PC-3 (cell line): Measurements from ENCODE around the gene IGFBP2. TPM values are rescaled to one million over a fixed set of nuclear protein-coding genes. Genes with fewer than 3 reads are reported as not detected.

Experiments
- ATAC-seq: fragments of 200-7000 bp; cut with Tn5 transposase; 2 replicates; pipeline ENCODE4 v1.9.1; 2020; ENCODE audit warnings: mild to moderate bottlenecking, moderate library complexity
- BruUV-seq: library from RNA; stranded (reverse); fragments of 400-500 nt; replicated peaks from 2 replicates; lab custom pipeline; 2021; lab: Mats Ljungman, UMichigan
- CTCF ChIA-PET: fragments of 300-600 bp; sonication (Branson Sonifier 250); formaldehyde crosslinking; loops from one replicate; lab custom pipeline; 2022; ENCODE audit warnings: antibody characterized with exemption; lab: Charles Lee
- POLR2A ChIA-PET: fragments of 300-600 bp; sonication (Branson Sonifier 250); formaldehyde crosslinking; loops from one replicate; lab custom pipeline; 2022; ENCODE audit warnings: antibody characterized with exemption; ENCODE audit not compliant: unreplicated experiment; lab: Charles Lee
- DNase-seq: peaks from one replicate; pipeline ENCODE4 v3.0.0-alpha.2; 2015
- H2AFZ ChIP-seq: fragments of 300-600 bp; sonication (generic); 2 replicates; pipeline ENCODE4 v1.6.0; 2016; ENCODE audit warnings: antibody characterized with exemption, low read length
- H3F3A ChIP-seq: fragments of 300-600 bp; sonication (generic); one replicate; pipeline ENCODE4 v1.6.0; 2017; ENCODE audit warnings: antibody characterized with exemption, low read length, control low read depth, mild to moderate bottlenecking; ENCODE audit not compliant: unreplicated experiment
- H3K27ac ChIP-seq: fragments of 300-600 bp; sonication (generic); 2 replicates; pipeline ENCODE4 v1.5.1; 2016; ENCODE audit warnings: mild to moderate bottlenecking, low read length
- H3K27me3 ChIP-seq: fragments of 300-600 bp; sonication (generic); 2 replicates; pipeline ENCODE4 v1.6.1; 2016; ENCODE audit warnings: low read length, mixed read lengths
- H3K36me3 ChIP-seq: fragments of 300-600 bp; sonication (generic); 2 replicates; pipeline ENCODE4 v1.6.1; 2016; ENCODE audit warnings: low read depth, mixed run types, low read length, mixed read lengths
- H3K4me1 ChIP-seq: fragments of 300-600 bp; sonication (generic); 2 replicates; pipeline ENCODE4 v1.5.1; 2016; ENCODE audit warnings: low read length; ENCODE audit not compliant: insufficient read depth
- H3K4me2 ChIP-seq: fragments of 300-600 bp; sonication (generic); 2 replicates; pipeline ENCODE4 v1.6.0; 2016; ENCODE audit warnings: low read length
- H3K4me3 ChIP-seq: fragments of 300-600 bp; sonication (generic); 2 replicates; pipeline ENCODE4 v1.5.1; 2016; ENCODE audit warnings: mild to moderate bottlenecking, low read length, mixed read lengths
- H3K79me2 ChIP-seq: fragments of 300-600 bp; sonication (generic); 2 replicates; pipeline ENCODE4 v1.6.1; 2017; ENCODE audit warnings: low read length, mixed read lengths
- H3K9ac ChIP-seq: fragments of 300-600 bp; sonication (generic); 2 replicates; pipeline ENCODE4 v1.6.0; 2016; ENCODE audit warnings: mild to moderate bottlenecking, low read length
- H3K9me2 ChIP-seq: fragments of 300-600 bp; sonication (generic); replicated peaks from 2 replicates; pipeline ENCODE4 v1.6.1; 2016; ENCODE audit warnings: mixed run types, low read length, mixed read lengths
- H3K9me3 ChIP-seq: fragments of 300-600 bp; sonication (generic); 2 replicates; pipeline ENCODE4 v1.6.1; 2016; ENCODE audit warnings: low read length, mixed read lengths
- H4K20me1 ChIP-seq: fragments of 300-600 bp; sonication (generic); 2 replicates; pipeline ENCODE4 v1.6.1; 2016; ENCODE audit warnings: low read length, mixed read lengths
- CTCF ChIP-seq: fragments of 300-600 bp; sonication (generic); conservative IDR thresholded peaks from 2 replicates; pipeline ENCODE4 v1.5.1; 2017; ENCODE audit warnings: antibody characterized with exemption, low read depth, mild to moderate bottlenecking, low read length
- EZH2 ChIP-seq: fragments of 300-600 bp; sonication (generic); IDR thresholded peaks from one replicate; pipeline ENCODE4 v1.6.1; 2017; ENCODE audit warnings: antibody characterized with exemption, mild to moderate bottlenecking, low read length; ENCODE audit not compliant: unreplicated experiment
- EZH2phosphoT487 ChIP-seq: fragments of 300-600 bp; sonication (generic); IDR thresholded peaks from 2 replicates; pipeline ENCODE4 v1.6.1; 2018; ENCODE audit warnings: mild to moderate bottlenecking, antibody characterized with exemption, low read length, borderline replicate concordance
- intact Hi-C: fragments of 100-400 bp; cut with micrococcal nuclease; formaldehyde crosslinking; loops from 2 replicates; pipeline ENCODE4 v1.9.0; 2023
- total RNA-seq: library from RNA; depleted of rRNA; stranded (reverse); fragments of >200 nt; gene quantifications from 2 replicates; pipeline ENCODE4 v1.2.3, GENCODE V29; 2014

Gene IGFBP2
- total RNA-seq, 1 experiment from 2014 or later: 174 TPM

DNA sequence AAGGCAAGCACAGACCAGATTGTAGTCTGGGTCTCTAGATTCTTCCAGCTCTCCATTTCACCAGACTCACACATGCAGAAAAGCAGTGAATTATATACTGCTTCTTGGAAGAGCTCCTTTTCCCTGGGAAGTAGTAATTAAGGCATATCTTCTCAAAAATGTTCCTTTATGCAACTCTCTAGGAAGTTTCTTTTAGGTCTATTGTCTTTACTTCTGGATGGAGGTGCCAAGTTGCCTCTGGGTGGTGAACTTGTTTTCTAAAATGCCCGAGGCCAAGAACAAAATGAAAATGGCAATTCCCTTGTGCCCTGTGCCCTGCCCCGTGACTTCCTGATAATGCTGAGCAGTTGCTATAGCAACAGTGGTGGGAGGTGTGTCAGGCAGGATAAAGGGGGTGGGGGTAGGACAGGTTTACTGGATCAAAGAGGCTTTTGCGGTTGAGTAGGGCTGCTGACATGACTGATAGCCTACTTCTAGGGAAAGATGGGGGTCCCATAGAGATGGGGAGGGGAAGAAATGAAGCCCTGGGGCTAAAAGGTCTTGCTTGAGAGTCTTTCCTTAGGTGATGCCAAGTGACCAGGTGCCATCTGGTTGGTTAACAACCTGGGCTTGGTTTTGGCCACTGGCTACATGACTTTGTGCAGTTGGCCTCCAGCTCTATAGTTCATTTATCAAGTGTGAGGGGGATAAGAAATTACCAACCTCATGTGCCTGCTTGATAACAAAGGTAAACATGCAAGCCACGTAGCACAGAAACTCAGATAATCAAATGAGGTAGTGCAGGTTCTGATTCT lies 11.8 kb downstream of the IGFBP2 start:
- intact Hi-C loops: no loop called here
- ATAC-seq: no peak
- Histone ChIP-seq H4K20me1 (no peaks in the 10 kb centered on the region), H3K9ac (no peak overlapping the region), H3K4me2 (no peak overlapping the region), H3K36me3 (no peaks in the 10 kb centered on the region; the same call in 1 of the 2 replicates), H3F3A (no peaks in the 10 kb centered on the region), H3K79me2 (no peaks in the 10 kb centered on the region), H3K4me3 (no peak overlapping the region), H3K27ac (no peak overlapping the region), H2AFZ (no peak overlapping the region), H3K9me2 (no peaks in the 10 kb centered on the region), H3K9me3 (no peaks in the 10 kb centered on the region), H3K4me1 (peaks cover 12% of the 10 kb centered on the region; the same call in 1 of the 2 replicates), H3K27me3 (no peaks in the 10 kb centered on the region)
- TF ChIP-seq EZH2 (no peak), CTCF (no peak), EZH2phosphoT487 (no peak)
- BruUV-seq: no TSS peak
- POLR2A ChIA-PET: no interaction called here
- DNase-seq: no peak
- CTCF ChIA-PET: no interaction called here

- DNase-seq (no peak), ATAC-seq (no peak)
- intact Hi-C loops: no loop called here
- H3K9ac ChIP-seq: no peak overlapping the region
- H2AFZ ChIP-seq: no peak overlapping the region
- TF ChIP-seq EZH2phosphoT487: no peak
- TF ChIP-seq CTCF: no peak
- TF ChIP-seq EZH2: no peak
- no TSS peak for BruUV-seq
- H3F3A ChIP-seq: no peaks in the 10 kb centered on the region
- no peaks in the 10 kb centered on the region; the same call in 1 of the 2 replicates for H3K36me3 ChIP-seq
- peaks cover 12% of the 10 kb centered on the region; the same call in 1 of the 2 replicates for H3K4me1 ChIP-seq
- ChIA-PET POLR2A (no interaction called here), CTCF (no interaction called here)
- no peaks in the 10 kb centered on the region for H3K9me3 ChIP-seq
- H4K20me1 ChIP-seq: no peaks in the 10 kb centered on the region
- no peak overlapping the region for H3K27ac ChIP-seq
- no peak overlapping the region for H3K4me3 ChIP-seq
- H3K4me2 ChIP-seq: no peak overlapping the region
- no peaks in the 10 kb centered on the region for H3K9me2 ChIP-seq
- H3K79me2 ChIP-seq: no peaks in the 10 kb centered on the region
- no peaks in the 10 kb centered on the region for H3K27me3 ChIP-seq
Measured at GRCh38 chr2:216645636-216645950, 12.4 kb downstream of the IGFBP2 start.

- TF ChIP-seq EZH2phosphoT487 (no peak), EZH2 (no peak), CTCF (no peak)
- H3K27me3 ChIP-seq: no peaks in the 10 kb centered on the region
- H4K20me1 ChIP-seq: no peaks in the 10 kb centered on the region
- CTCF ChIA-PET: no interaction called here
- no peak overlapping the region for H3K9ac ChIP-seq
- DNase-seq: no peak
- no peak overlapping the region for H2AFZ ChIP-seq
- POLR2A ChIA-PET: no interaction called here
- H3F3A ChIP-seq: no peaks in the 10 kb centered on the region
- no peaks in the 10 kb centered on the region for H3K9me3 ChIP-seq
- no peak overlapping the region for H3K27ac ChIP-seq
- no peaks in the 10 kb centered on the region; the same call in 1 of the 2 replicates for H3K36me3 ChIP-seq
- intact Hi-C loops: no loop called here
- no peaks in the 10 kb centered on the region for H3K9me2 ChIP-seq
- ATAC-seq: no peak
- no peak overlapping the region for H3K4me3 ChIP-seq
- H3K4me1 ChIP-seq: peaks cover 10% of the 10 kb centered on the region; the same call in 1 of the 2 replicates
- BruUV-seq: no TSS peak
- H3K4me2 ChIP-seq: no peak overlapping the region
- H3K79me2 ChIP-seq: no peaks in the 10 kb centered on the region
Measured at GRCh38 chr2:216646116-216646515, 12.9 kb downstream of the IGFBP2 start.
